Kidney (tissue), 14 donors: Measurements from ENCODE around the gene MUSK. TPM values are rescaled to one million over a fixed set of nuclear protein-coding genes. Genes with fewer than 3 reads are reported as not detected.
"Not testable (repeated sequence)": the region's sequence is repeated elsewhere in the genome, so short reads cannot be mapped to it uniquely, and the experiment has no call there.

ENCODE experiments used
- DNase-seq, 5 donors: peaks; one replicate each; pipeline ENCODE4 v3.0.0-alpha.2; 2013 to 2020
- FAIRE-seq: peaks from 2 replicates; lab custom pipeline; 2012; peaks lifted over from hg19 to GRCh38; lab: Jason Lieb, UNC
- H3K27ac ChIP-seq, 2 donors: one replicate each; pipeline ENCODE4 v1.7.0; 2013; ENCODE audit warnings: low read depth in 2 of 2, low read length in 2 of 2, inconsistent platforms in 1 of 2
- H3K27me3 ChIP-seq: one replicate; pipeline ENCODE4 v1.7.1; 2013; ENCODE audit warnings: low read length, inconsistent platforms; ENCODE audit not compliant: control insufficient read depth, insufficient read depth
- H3K36me3 ChIP-seq, 3 donors: one replicate each; pipeline versions ENCODE4 v1.7.0 to v1.7.1; 2013; ENCODE audit warnings: low read length in 3 of 3, control low read depth in 1 of 3, inconsistent platforms in 1 of 3; ENCODE audit not compliant: insufficient read depth in 3 of 3, control insufficient read depth in 2 of 3
- H3K4me1 ChIP-seq, 3 donors: one replicate each; pipeline versions ENCODE4 v1.7.0 to v1.7.1; 2013; ENCODE audit warnings: low read length in 3 of 3, inconsistent platforms in 1 of 3, low read depth in 1 of 3; ENCODE audit not compliant: control insufficient read depth in 2 of 3, insufficient read depth in 2 of 3
- H3K4me3 ChIP-seq, 3 donors: one replicate each; pipeline versions ENCODE4 v1.7.0 to v1.8.1; 2013; ENCODE audit warnings: low read length in 3 of 3, control low read depth in 1 of 3, inconsistent platforms in 1 of 3
- H3K9ac ChIP-seq, 3 donors: one replicate each; pipeline versions ENCODE4 v1.7.0 to v1.7.1; 2013; ENCODE audit warnings: low read length in 3 of 3, control low read depth in 1 of 3, inconsistent platforms in 1 of 3
- H3K9me3 ChIP-seq, 3 donors: one replicate each; pipeline versions ENCODE4 v1.7.0 to v1.7.1; 2013; ENCODE audit warnings: low read length in 3 of 3, control low read depth in 1 of 3, inconsistent platforms in 1 of 3; ENCODE audit not compliant: control insufficient read depth in 2 of 3, insufficient read depth in 1 of 3
- intact Hi-C: fragments of 100-400 bp; cut with DNase I; formaldehyde crosslinking; loops from one replicate; pipeline ENCODE4 v1.11.1; 2022
- polyA plus RNA-seq: library from polyadenylated mRNA; stranded (reverse); fragments of 350-450 nt; fragmentation: Illumina TruSeq; extraction: RNeasy Lipid Tissue Mini Kit (QIAGEN cat#74804); gene quantifications from one replicate; pipeline ENCODE4 v1.2.3, GENCODE V29; 2014; ENCODE audit warnings: low read depth, low replicate concordance; ENCODE audit not compliant: insufficient read depth
- total RNA-seq: library from RNA; stranded (reverse); fragmentation: NEBNext Ultra II Directional; extraction: Animal tissue kit (Norgen Biotek cat#: 25700); gene quantifications from one replicate; pipeline ENCODE4 v1.2.1, GENCODE V29; 2021
- TF ChIP-seq, protein P1 (sequence below): IDR thresholded peaks from 3 replicates; pipeline ENCODE4 v1.5.1; 2012; ENCODE audit warnings: mild to moderate bottlenecking, moderate library complexity, borderline replicate concordance; ENCODE audit not compliant: insufficient read depth; ENCODE audit errors: extremely low read depth
- donor health status: control.
- donor health status: control.
- donor health status: control.
- donor health status: control.
- donor health status: control.
- donor health status: DM: yes; HTN: yes; CAD: no.
- donor health status: Normal renal cell carcinoma (clear cell type).

The MUSK gene
- total and polyA plus RNA-seq, 2 donors from 2014 or later = 0.31 TPM; not detected in 1

DNA sequence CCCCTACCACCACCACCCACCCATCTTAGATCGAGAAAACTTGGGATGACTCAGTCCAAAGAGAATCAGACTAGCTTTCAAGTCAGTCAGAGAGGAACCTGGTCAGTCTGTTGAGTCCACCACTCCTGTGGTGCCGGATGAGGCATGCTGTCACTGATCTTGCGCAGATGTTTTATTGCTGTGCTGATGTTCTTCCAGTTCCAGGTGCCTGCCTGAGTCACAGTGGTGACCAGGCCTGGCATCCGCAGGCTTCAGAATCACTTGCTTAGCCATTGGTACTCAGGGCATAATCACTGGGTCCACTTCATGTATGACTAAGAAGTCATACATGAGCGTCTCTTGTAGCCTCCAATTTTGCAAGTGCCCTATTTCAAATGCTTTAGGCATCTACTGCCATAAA, 114.1 kb downstream of the MUSK start:
- Histone ChIP-seq H3K27me3 (no peaks in the 10 kb centered on the region), H3K4me1 (no peaks in the 10 kb centered on the region), H3K4me3 (no peak overlapping the region), H3K27ac (no peak overlapping the region), H3K9me3 (no peaks in the 10 kb centered on the region), H3K9ac (no peak overlapping the region), H3K36me3 (no peaks in the 10 kb centered on the region)
- FAIRE-seq = no peak
- no peak for DNase-seq
- TF ChIP-seq, protein P1, sequence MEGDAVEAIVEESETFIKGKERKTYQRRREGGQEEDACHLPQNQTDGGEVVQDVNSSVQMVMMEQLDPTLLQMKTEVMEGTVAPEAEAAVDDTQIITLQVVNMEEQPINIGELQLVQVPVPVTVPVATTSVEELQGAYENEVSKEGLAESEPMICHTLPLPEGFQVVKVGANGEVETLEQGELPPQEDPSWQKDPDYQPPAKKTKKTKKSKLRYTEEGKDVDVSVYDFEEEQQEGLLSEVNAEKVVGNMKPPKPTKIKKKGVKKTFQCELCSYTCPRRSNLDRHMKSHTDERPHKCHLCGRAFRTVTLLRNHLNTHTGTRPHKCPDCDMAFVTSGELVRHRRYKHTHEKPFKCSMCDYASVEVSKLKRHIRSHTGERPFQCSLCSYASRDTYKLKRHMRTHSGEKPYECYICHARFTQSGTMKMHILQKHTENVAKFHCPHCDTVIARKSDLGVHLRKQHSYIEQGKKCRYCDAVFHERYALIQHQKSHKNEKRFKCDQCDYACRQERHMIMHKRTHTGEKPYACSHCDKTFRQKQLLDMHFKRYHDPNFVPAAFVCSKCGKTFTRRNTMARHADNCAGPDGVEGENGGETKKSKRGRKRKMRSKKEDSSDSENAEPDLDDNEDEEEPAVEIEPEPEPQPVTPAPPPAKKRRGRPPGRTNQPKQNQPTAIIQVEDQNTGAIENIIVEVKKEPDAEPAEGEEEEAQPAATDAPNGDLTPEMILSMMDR = no peak
- intact Hi-C loops = no loop called here

DNA sequence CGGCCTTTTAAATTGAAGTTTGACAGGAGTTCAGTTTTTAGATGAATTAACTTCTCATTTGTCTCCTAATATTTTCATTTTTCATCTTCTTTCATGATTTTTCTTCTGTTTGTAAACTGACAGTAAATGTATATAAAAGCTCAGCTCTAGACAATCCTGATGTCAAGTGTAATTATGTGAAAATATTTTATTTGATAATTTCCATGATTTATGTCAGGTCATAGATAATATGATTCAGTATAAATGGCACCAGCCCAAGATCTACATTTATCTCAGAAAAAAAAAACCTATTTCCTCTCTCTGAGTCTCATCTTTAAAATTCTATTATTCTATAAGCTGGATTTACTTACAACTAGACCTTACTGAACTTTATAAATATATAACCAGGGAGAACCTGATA, 115.7 kb downstream of the MUSK start:
- H3K9me3 ChIP-seq = no peaks in the 10 kb centered on the region
- H3K27ac ChIP-seq = no peak overlapping the region
- no peaks in the 10 kb centered on the region for H3K4me1 ChIP-seq
- FAIRE-seq = no peak
- TF ChIP-seq, protein P1 = no peak
- DNase-seq = no peak
- H3K36me3 ChIP-seq = no peaks in the 10 kb centered on the region
- intact Hi-C loops = no loop called here
- H3K4me3 ChIP-seq = no peak overlapping the region
- H3K9ac ChIP-seq = no peak overlapping the region
- H3K27me3 ChIP-seq = no peaks in the 10 kb centered on the region

DNA sequence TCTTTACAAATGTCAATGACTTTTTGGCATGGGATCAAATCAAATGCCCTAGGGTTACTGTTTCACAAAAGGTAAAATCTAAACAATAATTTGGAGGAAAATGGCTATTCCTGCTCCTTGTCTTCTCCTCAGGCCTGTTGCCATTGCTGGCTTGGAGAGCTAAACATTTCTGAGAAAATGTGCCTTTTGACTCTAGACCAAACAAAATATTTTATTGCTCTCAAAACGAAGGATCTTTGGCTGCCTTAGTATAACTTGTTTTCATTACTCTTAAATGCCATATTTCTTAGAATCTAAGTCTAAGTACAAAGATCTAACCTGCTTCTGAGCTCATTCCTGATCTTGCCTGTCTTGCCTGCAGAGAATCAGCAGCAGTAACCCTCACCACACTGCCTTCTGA, 116.6 kb downstream of the MUSK start:
- TF ChIP-seq, protein P1 = no peak
- H3K9me3 ChIP-seq = no peaks in the 10 kb centered on the region
- H3K9ac ChIP-seq = no peak overlapping the region
- no peaks in the 10 kb centered on the region for H3K27me3 ChIP-seq
- H3K27ac ChIP-seq = no peak overlapping the region
- H3K4me1 ChIP-seq = no peaks in the 10 kb centered on the region
- intact Hi-C loops = no loop called here
- no peak overlapping the region for H3K4me3 ChIP-seq
- FAIRE-seq (no peak), DNase-seq (peak in 1 of 5 donors; percentile 26)
- no peaks in the 10 kb centered on the region for H3K36me3 ChIP-seq

DNA sequence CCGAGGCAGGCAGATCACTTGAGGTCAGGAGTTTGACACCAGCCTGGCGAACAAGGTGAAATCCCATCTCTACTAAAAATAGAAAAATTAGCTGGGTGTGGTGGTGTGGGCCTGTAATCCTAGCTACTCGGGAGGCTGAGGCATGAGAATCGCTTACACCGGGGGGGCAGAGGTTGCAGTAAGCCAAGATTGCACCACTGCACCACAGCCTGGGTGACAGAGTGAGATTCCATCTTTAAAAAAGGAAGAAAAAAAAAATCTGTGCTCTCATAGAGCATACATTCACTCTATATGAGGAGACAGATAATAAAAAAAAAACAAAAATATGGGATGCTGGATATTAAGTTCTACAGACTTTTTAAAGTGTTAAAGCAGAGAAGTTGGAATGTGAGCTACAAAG, 119.8 kb downstream of the MUSK start:
- H3K36me3 ChIP-seq, H3K27me3 ChIP-seq, H3K9ac ChIP-seq, intact Hi-C loops, H3K4me3 ChIP-seq, DNase-seq, FAIRE-seq, H3K4me1 ChIP-seq, H3K9me3 ChIP-seq, H3K27ac ChIP-seq: not testable (repeated sequence)
